ENCODE measurements around the gene OPRL1. TPM values are rescaled to one million over a fixed set of nuclear protein-coding genes. Genes with fewer than 3 reads are reported as not detected.

OPRL1 gene
- polyA plus RNA-seq, 3 donors, result 7.0 to 9.0 (median 8.8) TPM

DNA sequence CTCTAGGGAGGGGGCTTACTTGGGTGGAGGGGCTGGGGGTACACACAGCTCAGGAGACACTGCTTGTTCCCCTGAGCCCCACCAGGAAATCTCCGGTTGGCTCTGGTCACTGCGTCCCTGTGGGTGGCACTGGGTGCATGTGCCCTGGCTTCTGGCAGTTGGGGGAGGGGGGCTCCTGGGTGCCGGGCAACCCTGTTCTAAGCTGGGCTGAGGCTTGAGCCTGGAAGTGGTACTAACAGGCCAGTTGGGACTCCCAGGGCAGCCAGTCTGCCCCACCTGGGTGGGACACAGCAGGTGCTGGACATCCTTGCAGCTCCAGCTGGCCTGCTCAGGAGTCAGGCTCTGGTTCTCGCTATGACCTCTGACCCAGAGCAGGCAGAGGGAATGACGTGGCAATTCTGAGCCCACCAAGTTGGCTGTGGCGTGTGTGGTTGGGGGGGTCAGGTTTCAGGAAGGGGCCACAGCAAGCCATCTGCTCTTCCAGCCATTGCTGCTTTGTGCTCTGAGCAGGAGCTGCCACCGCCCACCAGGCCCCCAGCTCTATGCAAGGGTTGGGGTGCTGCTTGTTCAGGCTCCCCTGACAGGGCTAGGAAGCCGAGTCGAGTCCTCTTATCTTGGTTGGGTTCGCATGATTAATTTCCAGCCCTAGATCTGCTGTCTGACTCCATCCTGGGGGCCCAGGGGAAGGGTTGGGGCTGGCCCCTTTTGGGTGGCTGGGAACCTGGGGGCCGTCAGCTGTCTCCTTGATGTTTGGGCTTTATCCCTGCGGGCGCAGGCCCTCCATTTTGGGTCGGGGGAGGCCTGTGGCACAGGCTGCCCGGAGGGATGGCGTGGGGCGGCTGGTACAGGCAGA lies 43.3 kb upstream of the OPRL1 start:
- H3K4me3 Mint-ChIP-seq, result peak overlapping the region in 1 of 2 donors; percentile 35
- Histone ChIP-seq H3K9ac (ENCODE audit: insufficient read depth, low read length, poor library complexity, severe bottlenecking) (no peak overlapping the region), H3K36me3 (replicated peaks in 1 of 2; ENCODE audit: control insufficient read depth in 1 of 2, insufficient read depth in 2 of 2, low read length in 2 of 2) (peaks cover 20 to 38% of the 10 kb centered on the region in 2 donors), H3K79me2 (ENCODE audit: insufficient read depth, low read length) (no peaks in the 10 kb centered on the region), H3K4me3 (replicated peaks in 1 of 3; ENCODE audit: low read depth in 2 of 3, low read length in 3 of 3) (no peak overlapping the region), H3K27ac (ENCODE audit: low read depth in 1 of 2, low read length in 2 of 2) (no peak overlapping the region), H4K20me1 (ENCODE audit: insufficient read depth, low read length) (no peaks in the 10 kb centered on the region), H3K27me3 (ENCODE audit: control insufficient read depth in 2 of 2, insufficient read depth in 2 of 2, low read length in 2 of 2) (peaks cover 18 to 50% of the 10 kb centered on the region in 2 donors), H3K4me1 (ENCODE audit: control insufficient read depth in 1 of 2, insufficient read depth in 2 of 2, low read length in 2 of 2) (peaks cover 16 to 30% of the 10 kb centered on the region in 2 donors), H3K9me3 (replicated peaks in 1 of 2; ENCODE audit: control insufficient read depth in 1 of 2, insufficient read depth in 1 of 2, low read length in 2 of 2) (no peaks in the 10 kb centered on the region), H2AFZ (ENCODE audit: insufficient read depth, low read depth, low read length, poor library complexity, severe bottlenecking) (no peak overlapping the region), H3K4me2 (replicated peaks; ENCODE audit: extremely low read depth, low read length, poor library complexity, severe bottlenecking) (no peak overlapping the region)
- peaks cover 46 to 58% (median 50%) of the 10 kb centered on the region in 3 donors for H3K27me3 Mint-ChIP-seq (ENCODE audit: low read depth in 3 of 3)
- no peak for DNase-seq
- H3K4me1 Mint-ChIP-seq, result peaks cover 14% of the 10 kb centered on the region
- H3K9me3 Mint-ChIP-seq, result peaks cover 0 to 4% (median 2%) of the 10 kb centered on the region in 7 donors
- peaks cover 29 to 34% of the 10 kb centered on the region in 2 donors for H3K36me3 Mint-ChIP-seq
- TF ChIP-seq, protein P1, sequence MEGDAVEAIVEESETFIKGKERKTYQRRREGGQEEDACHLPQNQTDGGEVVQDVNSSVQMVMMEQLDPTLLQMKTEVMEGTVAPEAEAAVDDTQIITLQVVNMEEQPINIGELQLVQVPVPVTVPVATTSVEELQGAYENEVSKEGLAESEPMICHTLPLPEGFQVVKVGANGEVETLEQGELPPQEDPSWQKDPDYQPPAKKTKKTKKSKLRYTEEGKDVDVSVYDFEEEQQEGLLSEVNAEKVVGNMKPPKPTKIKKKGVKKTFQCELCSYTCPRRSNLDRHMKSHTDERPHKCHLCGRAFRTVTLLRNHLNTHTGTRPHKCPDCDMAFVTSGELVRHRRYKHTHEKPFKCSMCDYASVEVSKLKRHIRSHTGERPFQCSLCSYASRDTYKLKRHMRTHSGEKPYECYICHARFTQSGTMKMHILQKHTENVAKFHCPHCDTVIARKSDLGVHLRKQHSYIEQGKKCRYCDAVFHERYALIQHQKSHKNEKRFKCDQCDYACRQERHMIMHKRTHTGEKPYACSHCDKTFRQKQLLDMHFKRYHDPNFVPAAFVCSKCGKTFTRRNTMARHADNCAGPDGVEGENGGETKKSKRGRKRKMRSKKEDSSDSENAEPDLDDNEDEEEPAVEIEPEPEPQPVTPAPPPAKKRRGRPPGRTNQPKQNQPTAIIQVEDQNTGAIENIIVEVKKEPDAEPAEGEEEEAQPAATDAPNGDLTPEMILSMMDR (IDR thresholded peaks at IDR 0.05), result no peak
- 42% methylated on average over 10 of the region's 17 CpGs for WGBS (ENCODE audit: insufficient coverage)
- no peak overlapping the region for H3K27ac Mint-ChIP-seq
- intact Hi-C loops (cut with micrococcal nuclease), result no loop called here

DNA sequence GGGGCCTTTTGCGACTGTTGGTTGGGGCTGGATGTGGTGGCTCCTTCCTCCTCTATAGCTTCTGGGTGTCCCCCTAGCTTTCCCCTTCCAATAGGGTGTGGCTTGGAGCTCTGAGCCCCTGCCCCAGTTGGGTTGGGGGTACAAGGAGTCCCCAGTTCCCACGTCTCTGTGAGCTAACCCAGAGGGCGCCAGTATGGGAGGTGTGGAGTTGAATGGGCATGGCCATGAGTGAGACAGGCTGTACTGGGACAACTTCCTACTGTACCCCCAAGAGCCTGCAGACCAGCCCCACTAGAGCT lies 42.7 kb upstream of the OPRL1 start:
- H3K9me3 ChIP-seq (replicated peaks in 1 of 2; ENCODE audit: control insufficient read depth in 1 of 2, insufficient read depth in 1 of 2, low read length in 2 of 2), result no peaks in the 10 kb centered on the region
- peaks cover 22 to 36% of the 10 kb centered on the region in 2 donors for H3K4me1 ChIP-seq (ENCODE audit: control insufficient read depth in 1 of 2, insufficient read depth in 2 of 2, low read length in 2 of 2)
- H3K27me3 ChIP-seq (ENCODE audit: control insufficient read depth in 2 of 2, insufficient read depth in 2 of 2, low read length in 2 of 2), result peaks cover 24 to 55% of the 10 kb centered on the region in 2 donors
- H3K9ac ChIP-seq (ENCODE audit: insufficient read depth, low read length, poor library complexity, severe bottlenecking), result no peak overlapping the region
- peaks cover 19% of the 10 kb centered on the region for H3K4me1 Mint-ChIP-seq
- H2AFZ ChIP-seq (ENCODE audit: insufficient read depth, low read depth, low read length, poor library complexity, severe bottlenecking), result no peak overlapping the region
- H3K4me3 Mint-ChIP-seq, result peak overlapping the region in 1 of 2 donors; percentile 80
- H3K27ac ChIP-seq (ENCODE audit: low read depth in 1 of 2, low read length in 2 of 2), result no peak overlapping the region
- no CpG with 5 or more reads among the region's 3 CpGs for WGBS (ENCODE audit: insufficient coverage)
- H3K27me3 Mint-ChIP-seq (ENCODE audit: low read depth in 3 of 3), result peaks cover 50 to 63% (median 56%) of the 10 kb centered on the region in 3 donors
- peaks cover 14 to 33% of the 10 kb centered on the region in 2 donors for H3K36me3 ChIP-seq (replicated peaks in 1 of 2; ENCODE audit: control insufficient read depth in 1 of 2, insufficient read depth in 2 of 2, low read length in 2 of 2)
- no peak overlapping the region for H3K4me3 ChIP-seq (replicated peaks in 1 of 3; ENCODE audit: low read depth in 2 of 3, low read length in 3 of 3)
- H3K9me3 Mint-ChIP-seq, result peaks cover 0 to 4% (median 2%) of the 10 kb centered on the region in 7 donors
- TF ChIP-seq, protein P1 (IDR thresholded peaks at IDR 0.05), result no peak
- no peaks in the 10 kb centered on the region for H3K79me2 ChIP-seq (ENCODE audit: insufficient read depth, low read length)
- H3K27ac Mint-ChIP-seq, result peak overlapping the region in 1 of 7 donors; percentile 50
- no peak overlapping the region for H3K4me2 ChIP-seq (replicated peaks; ENCODE audit: extremely low read depth, low read length, poor library complexity, severe bottlenecking)
- H4K20me1 ChIP-seq (ENCODE audit: insufficient read depth, low read length), result no peaks in the 10 kb centered on the region
- intact Hi-C loops (cut with micrococcal nuclease), result no loop called here
- peaks cover 24 to 29% of the 10 kb centered on the region in 2 donors for H3K36me3 Mint-ChIP-seq
- DNase-seq, result no peak

All from CD14-positive monocyte (primary cell).